PC-3 (cell line): ENCODE results near the gene CTSC. TPM values are rescaled to one million over a fixed set of nuclear protein-coding genes. Genes with fewer than 3 reads are reported as not detected.

ENCODE experiments used
- ATAC-seq: fragments of 200-7000 bp; cut with Tn5 transposase; 2 replicates; pipeline ENCODE4 v1.9.1; 2020; ENCODE audit warnings: mild to moderate bottlenecking, moderate library complexity
- BruUV-seq: library from RNA; stranded (reverse); fragments of 400-500 nt; replicated peaks from 2 replicates; lab custom pipeline; 2021; lab: Mats Ljungman, UMichigan
- CTCF ChIA-PET: fragments of 300-600 bp; sonication (Branson Sonifier 250); formaldehyde crosslinking; loops from one replicate; lab custom pipeline; 2022; ENCODE audit warnings: antibody characterized with exemption; lab: Charles Lee
- POLR2A ChIA-PET: fragments of 300-600 bp; sonication (Branson Sonifier 250); formaldehyde crosslinking; loops from one replicate; lab custom pipeline; 2022; ENCODE audit warnings: antibody characterized with exemption; ENCODE audit not compliant: unreplicated experiment; lab: Charles Lee
- DNase-seq: peaks from one replicate; pipeline ENCODE4 v3.0.0-alpha.2; 2015
- H2AFZ ChIP-seq: fragments of 300-600 bp; sonication (generic); 2 replicates; pipeline ENCODE4 v1.6.0; 2016; ENCODE audit warnings: antibody characterized with exemption, low read length
- H3F3A ChIP-seq: fragments of 300-600 bp; sonication (generic); one replicate; pipeline ENCODE4 v1.6.0; 2017; ENCODE audit warnings: antibody characterized with exemption, low read length, control low read depth, mild to moderate bottlenecking; ENCODE audit not compliant: unreplicated experiment
- H3K27ac ChIP-seq: fragments of 300-600 bp; sonication (generic); 2 replicates; pipeline ENCODE4 v1.5.1; 2016; ENCODE audit warnings: mild to moderate bottlenecking, low read length
- H3K27me3 ChIP-seq: fragments of 300-600 bp; sonication (generic); 2 replicates; pipeline ENCODE4 v1.6.1; 2016; ENCODE audit warnings: low read length, mixed read lengths
- H3K36me3 ChIP-seq: fragments of 300-600 bp; sonication (generic); 2 replicates; pipeline ENCODE4 v1.6.1; 2016; ENCODE audit warnings: low read depth, mixed run types, low read length, mixed read lengths
- H3K4me1 ChIP-seq: fragments of 300-600 bp; sonication (generic); 2 replicates; pipeline ENCODE4 v1.5.1; 2016; ENCODE audit warnings: low read length; ENCODE audit not compliant: insufficient read depth
- H3K4me2 ChIP-seq: fragments of 300-600 bp; sonication (generic); 2 replicates; pipeline ENCODE4 v1.6.0; 2016; ENCODE audit warnings: low read length
- H3K4me3 ChIP-seq: fragments of 300-600 bp; sonication (generic); 2 replicates; pipeline ENCODE4 v1.5.1; 2016; ENCODE audit warnings: mild to moderate bottlenecking, low read length, mixed read lengths
- H3K79me2 ChIP-seq: fragments of 300-600 bp; sonication (generic); 2 replicates; pipeline ENCODE4 v1.6.1; 2017; ENCODE audit warnings: low read length, mixed read lengths
- H3K9ac ChIP-seq: fragments of 300-600 bp; sonication (generic); 2 replicates; pipeline ENCODE4 v1.6.0; 2016; ENCODE audit warnings: mild to moderate bottlenecking, low read length
- H3K9me2 ChIP-seq: fragments of 300-600 bp; sonication (generic); replicated peaks from 2 replicates; pipeline ENCODE4 v1.6.1; 2016; ENCODE audit warnings: mixed run types, low read length, mixed read lengths
- H3K9me3 ChIP-seq: fragments of 300-600 bp; sonication (generic); 2 replicates; pipeline ENCODE4 v1.6.1; 2016; ENCODE audit warnings: low read length, mixed read lengths
- H4K20me1 ChIP-seq: fragments of 300-600 bp; sonication (generic); 2 replicates; pipeline ENCODE4 v1.6.1; 2016; ENCODE audit warnings: low read length, mixed read lengths
- EZH2 ChIP-seq: fragments of 300-600 bp; sonication (generic); IDR thresholded peaks from one replicate; pipeline ENCODE4 v1.6.1; 2017; ENCODE audit warnings: antibody characterized with exemption, mild to moderate bottlenecking, low read length; ENCODE audit not compliant: unreplicated experiment
- EZH2phosphoT487 ChIP-seq: fragments of 300-600 bp; sonication (generic); IDR thresholded peaks from 2 replicates; pipeline ENCODE4 v1.6.1; 2018; ENCODE audit warnings: mild to moderate bottlenecking, antibody characterized with exemption, low read length, borderline replicate concordance
- intact Hi-C: fragments of 100-400 bp; cut with micrococcal nuclease; formaldehyde crosslinking; loops from 2 replicates; pipeline ENCODE4 v1.9.0; 2023
- total RNA-seq: library from RNA; depleted of rRNA; stranded (reverse); fragments of >200 nt; gene quantifications from 2 replicates; pipeline ENCODE4 v1.2.3, GENCODE V29; 2014
- TF ChIP-seq, protein P1 (sequence below): fragments of 300-600 bp; sonication (generic); conservative IDR thresholded peaks from 2 replicates; pipeline ENCODE4 v1.5.1; 2017; ENCODE audit warnings: antibody characterized with exemption, low read depth, mild to moderate bottlenecking, low read length

Gene CTSC
- total RNA-seq, 1 experiment from 2014 or later = 240 TPM

- Histone ChIP-seq H3K27me3 (no peaks in the 10 kb centered on the region), H2AFZ (no peak overlapping the region), H4K20me1 (no peaks in the 10 kb centered on the region), H3K9ac (no peak overlapping the region), H3F3A (no peaks in the 10 kb centered on the region), H3K79me2 (no peaks in the 10 kb centered on the region), H3K4me2 (no peak overlapping the region), H3K9me2 (no peaks in the 10 kb centered on the region), H3K36me3 (peaks cover 45% of the 10 kb centered on the region), H3K4me1 (peaks cover 25% of the 10 kb centered on the region), H3K27ac (no peak overlapping the region), H3K4me3 (no peak overlapping the region), H3K9me3 (no peaks in the 10 kb centered on the region)
- intact Hi-C loops = no loop called here
- TF ChIP-seq EZH2 (no peak), EZH2phosphoT487 (no peak)
- TF ChIP-seq, protein P1, sequence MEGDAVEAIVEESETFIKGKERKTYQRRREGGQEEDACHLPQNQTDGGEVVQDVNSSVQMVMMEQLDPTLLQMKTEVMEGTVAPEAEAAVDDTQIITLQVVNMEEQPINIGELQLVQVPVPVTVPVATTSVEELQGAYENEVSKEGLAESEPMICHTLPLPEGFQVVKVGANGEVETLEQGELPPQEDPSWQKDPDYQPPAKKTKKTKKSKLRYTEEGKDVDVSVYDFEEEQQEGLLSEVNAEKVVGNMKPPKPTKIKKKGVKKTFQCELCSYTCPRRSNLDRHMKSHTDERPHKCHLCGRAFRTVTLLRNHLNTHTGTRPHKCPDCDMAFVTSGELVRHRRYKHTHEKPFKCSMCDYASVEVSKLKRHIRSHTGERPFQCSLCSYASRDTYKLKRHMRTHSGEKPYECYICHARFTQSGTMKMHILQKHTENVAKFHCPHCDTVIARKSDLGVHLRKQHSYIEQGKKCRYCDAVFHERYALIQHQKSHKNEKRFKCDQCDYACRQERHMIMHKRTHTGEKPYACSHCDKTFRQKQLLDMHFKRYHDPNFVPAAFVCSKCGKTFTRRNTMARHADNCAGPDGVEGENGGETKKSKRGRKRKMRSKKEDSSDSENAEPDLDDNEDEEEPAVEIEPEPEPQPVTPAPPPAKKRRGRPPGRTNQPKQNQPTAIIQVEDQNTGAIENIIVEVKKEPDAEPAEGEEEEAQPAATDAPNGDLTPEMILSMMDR = peak; percentile 47; the same call in 1 of the 2 replicates
- CTCF ChIA-PET = no interaction called here
- peak; percentile 85 for DNase-seq
- peak; percentile 68 for ATAC-seq
- POLR2A ChIA-PET = no interaction called here
- no TSS peak for BruUV-seq
Observed at GRCh38 chr11:88292171-88292843, 45.2 kb downstream of the CTSC start.

DNA sequence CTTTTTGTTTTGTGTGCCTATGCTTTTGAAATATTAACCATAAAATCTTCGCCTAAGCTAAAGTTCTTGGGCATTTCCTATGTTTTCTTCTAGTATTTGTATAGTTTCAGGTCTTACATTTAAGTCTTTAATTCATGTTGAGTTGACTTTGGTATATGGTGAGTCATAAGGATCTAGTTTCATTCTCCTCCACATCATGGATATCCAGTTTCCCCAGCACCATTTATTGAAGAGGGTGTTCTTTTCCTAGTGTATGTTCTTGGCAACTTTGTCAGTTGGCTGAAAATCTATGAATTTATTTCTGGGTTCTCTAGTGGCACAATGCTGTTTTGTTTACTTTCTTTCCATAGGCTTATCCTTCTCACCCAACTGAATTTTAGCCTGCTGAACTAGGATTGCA lies 49.0 kb downstream of the CTSC start:
- ATAC-seq (peak; percentile 79), DNase-seq (peak; percentile 71)
- Histone ChIP-seq H3K4me1 (peaks cover 29% of the 10 kb centered on the region), H3K4me2 (no peak overlapping the region), H4K20me1 (no peaks in the 10 kb centered on the region), H3K9me3 (no peaks in the 10 kb centered on the region), H3K4me3 (no peak overlapping the region), H3K79me2 (no peaks in the 10 kb centered on the region), H3K9ac (no peak overlapping the region), H2AFZ (no peak overlapping the region), H3F3A (no peaks in the 10 kb centered on the region), H3K27ac (no peak overlapping the region), H3K9me2 (no peaks in the 10 kb centered on the region), H3K27me3 (no peaks in the 10 kb centered on the region), H3K36me3 (peaks cover 20% of the 10 kb centered on the region)
- no peak for TF ChIP-seq EZH2phosphoT487
- TF ChIP-seq EZH2 = no peak
- TF ChIP-seq, protein P1 = no peak
- ChIA-PET POLR2A (no interaction called here), CTCF (no interaction called here)
- intact Hi-C loops = no loop called here
- BruUV-seq = no TSS peak

DNA sequence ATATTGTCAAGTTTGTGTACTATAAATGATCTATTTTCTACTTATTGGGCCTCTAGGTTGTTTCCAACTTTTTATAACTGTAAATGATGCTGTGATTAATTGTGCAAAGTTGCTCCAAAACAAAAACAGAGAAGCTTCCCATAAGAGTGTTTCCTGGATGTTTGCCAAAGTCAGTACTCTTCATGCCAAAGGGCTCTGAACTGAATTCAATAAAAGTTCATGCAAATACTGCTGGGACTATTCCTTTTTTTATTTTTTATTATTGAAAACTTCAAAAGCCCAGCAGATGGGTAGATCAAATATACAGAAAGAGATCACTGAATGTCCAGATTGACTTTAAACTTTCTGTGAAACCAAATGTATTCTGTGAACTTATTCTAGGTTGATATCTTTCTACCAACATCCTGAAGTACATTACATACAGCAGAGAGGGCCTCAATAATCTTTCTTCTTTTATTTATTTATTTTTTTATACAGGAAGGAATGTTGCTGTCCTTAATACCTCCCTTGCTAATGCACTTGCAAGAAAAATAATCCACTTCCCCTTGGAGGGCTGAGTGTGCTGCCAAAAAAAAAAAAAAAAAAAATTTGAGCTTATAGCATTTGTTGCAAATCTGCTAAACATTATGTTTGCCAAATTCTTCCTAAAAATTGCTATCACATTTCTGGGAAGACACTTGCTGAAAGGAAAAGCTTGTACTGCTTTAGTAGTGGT lies 53.0 kb downstream of the CTSC start:
- H3K9ac ChIP-seq = no peak overlapping the region
- H3K4me3 ChIP-seq = no peak overlapping the region
- TF ChIP-seq EZH2 (no peak), EZH2phosphoT487 (no peak)
- H3K9me2 ChIP-seq = no peaks in the 10 kb centered on the region
- intact Hi-C loops = loop anchor here (5.0 kb wide), 2 partner anchors 258 to 562 kb away; no protein-coding TSS in a partner anchor
- H3K27me3 ChIP-seq = no peaks in the 10 kb centered on the region
- peaks cover 14% of the 10 kb centered on the region for H3K4me1 ChIP-seq
- H3K27ac ChIP-seq = no peak overlapping the region
- no peaks in the 10 kb centered on the region for H3F3A ChIP-seq
- H3K36me3 ChIP-seq = 0 out of 2 replicates have a peak, but pooled peaks cover 8% of the 10 kb centered on the region
- BruUV-seq = no TSS peak
- no peaks in the 10 kb centered on the region for H3K9me3 ChIP-seq
- ChIA-PET CTCF (interaction anchor here (0.6 kb wide), 1 partner anchor 16 kb away, joined by 3 read pairs; no protein-coding TSS in a partner anchor), POLR2A (interaction anchor here (0.7 kb wide), 1 partner anchor 225 kb away, joined by 4 read pairs; no protein-coding TSS in a partner anchor)
- no peak overlapping the region for H2AFZ ChIP-seq
- H3K79me2 ChIP-seq = no peaks in the 10 kb centered on the region
- H3K4me2 ChIP-seq = no peak overlapping the region
- H4K20me1 ChIP-seq = no peaks in the 10 kb centered on the region
- ATAC-seq (no peak), DNase-seq (no peak)
